HG03064 (cell line): ENCODE measurements around the gene SMG1.
"Not testable (repeated sequence)": the region's sequence is repeated elsewhere in the genome, so short reads cannot be mapped to it uniquely, and the experiment has no call there.

Experiments used
- ATAC-seq: cut with Tn5 transposase; IDR thresholded peaks from one replicate; pipeline ENCODE4 v1.9.1; 2021; ENCODE audit warnings: low read depth; ENCODE audit not compliant: unreplicated experiment

Gene SMG1

GRCh38 chr16:18772171-18772570 is 154.0 kb downstream of the SMG1 start:
- ATAC-seq, result not testable (repeated sequence)

GRCh38 chr16:18770336-18770962 is 155.8 kb downstream of the SMG1 start:
- ATAC-seq, result not testable (repeated sequence)

- ATAC-seq, result not testable (repeated sequence)
Observed at GRCh38 chr16:18767217-18767616, 159.0 kb downstream of the SMG1 start.

DNA sequence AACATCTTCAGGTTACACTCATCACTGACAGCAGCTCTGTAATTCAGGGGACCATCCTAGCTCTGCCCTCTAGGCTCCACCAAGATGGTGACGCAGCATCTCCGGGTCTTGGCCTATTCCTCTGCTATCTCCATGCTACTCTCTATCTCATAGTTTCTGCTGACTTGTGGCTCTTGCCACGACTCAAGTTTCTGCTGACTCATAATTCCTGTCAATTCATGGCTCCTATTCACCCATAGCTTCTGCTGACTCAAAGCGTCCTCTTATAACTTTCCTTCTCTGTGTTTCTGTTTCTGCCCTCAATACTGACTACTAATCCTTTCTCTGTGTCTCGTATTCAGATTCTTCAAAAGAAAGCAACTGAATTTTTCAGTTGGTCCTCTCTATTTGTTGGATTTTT is 163.5 kb downstream of the SMG1 start:
- ATAC-seq, result not testable (repeated sequence)

DNA sequence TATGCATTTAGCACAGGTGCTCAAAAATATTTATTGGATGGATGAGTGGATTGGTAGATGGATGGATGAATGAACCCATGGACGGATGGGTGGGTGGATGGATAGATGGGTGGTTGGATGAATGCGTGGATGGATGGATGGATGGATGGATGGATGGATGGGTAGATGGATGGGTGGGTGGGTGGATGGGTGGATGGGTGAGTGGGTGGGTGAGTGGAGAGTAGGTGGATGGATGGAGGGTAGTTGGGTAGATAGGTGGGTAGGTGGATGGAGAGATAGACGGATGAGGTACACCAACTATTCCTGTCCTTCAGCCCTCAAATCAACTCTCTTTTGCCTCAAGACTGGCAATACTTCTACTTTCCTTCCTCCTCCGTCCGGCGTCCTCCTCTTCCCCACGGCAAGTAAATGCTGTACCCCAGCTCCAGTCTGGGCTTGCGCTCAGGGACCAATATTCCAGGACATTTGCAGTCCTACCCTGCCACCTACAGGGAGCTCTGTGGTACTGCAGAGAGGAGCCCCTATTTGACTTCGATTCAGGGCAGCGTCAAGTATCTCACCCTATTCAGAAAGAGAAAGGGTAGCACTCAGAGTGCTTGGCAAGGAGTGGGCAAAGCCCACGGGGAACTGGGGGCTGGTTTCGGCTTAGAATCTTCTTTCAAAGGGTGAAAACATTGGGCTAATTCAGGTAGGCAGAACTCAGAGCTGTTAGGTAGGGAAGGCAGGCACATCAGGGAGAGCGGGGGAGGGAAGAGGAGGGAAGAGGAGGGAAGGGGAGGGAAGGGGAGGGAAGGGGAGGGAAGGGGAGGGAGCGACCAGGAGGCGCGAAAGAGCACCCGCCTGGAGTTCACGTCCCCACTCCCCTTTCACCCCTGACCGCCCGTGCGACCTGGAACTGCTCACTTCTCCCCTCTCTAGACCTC is 166.3 kb downstream of the SMG1 start:
- not testable (repeated sequence) for ATAC-seq

DNA sequence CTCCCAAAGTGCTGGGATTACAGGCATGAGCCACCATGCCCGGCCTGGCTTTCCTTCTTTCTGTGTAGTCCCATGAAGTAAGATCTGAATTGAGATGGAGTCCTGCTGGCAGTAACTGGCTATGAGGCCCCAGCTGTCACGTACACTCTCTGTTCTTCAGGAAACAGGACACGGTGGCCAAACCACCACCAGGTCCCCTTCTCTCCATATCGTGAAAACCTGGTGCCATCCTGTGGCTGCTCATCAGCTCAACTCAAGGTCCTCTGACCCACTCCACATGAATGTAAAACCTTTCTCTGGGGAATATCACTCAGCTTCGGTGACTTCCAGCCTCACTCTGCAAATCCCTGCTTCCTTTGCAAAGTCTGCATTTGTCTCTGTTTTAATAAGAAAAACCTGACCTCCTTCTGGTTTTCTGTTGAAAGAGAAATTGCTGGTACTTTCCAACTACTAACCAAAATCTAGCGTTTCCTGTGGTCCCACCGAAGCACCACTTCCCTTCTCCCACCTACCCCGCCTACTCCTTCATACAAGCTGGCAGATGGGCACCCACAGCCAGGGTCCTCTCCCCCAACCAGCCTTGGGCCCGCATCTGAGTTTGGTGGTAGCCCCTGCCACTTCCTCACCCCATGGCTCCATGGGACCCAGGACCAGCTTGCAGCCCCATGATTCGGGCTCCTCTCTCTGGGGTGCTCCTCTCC is 168.1 kb downstream of the SMG1 start:
- ATAC-seq, result not testable (repeated sequence)

DNA sequence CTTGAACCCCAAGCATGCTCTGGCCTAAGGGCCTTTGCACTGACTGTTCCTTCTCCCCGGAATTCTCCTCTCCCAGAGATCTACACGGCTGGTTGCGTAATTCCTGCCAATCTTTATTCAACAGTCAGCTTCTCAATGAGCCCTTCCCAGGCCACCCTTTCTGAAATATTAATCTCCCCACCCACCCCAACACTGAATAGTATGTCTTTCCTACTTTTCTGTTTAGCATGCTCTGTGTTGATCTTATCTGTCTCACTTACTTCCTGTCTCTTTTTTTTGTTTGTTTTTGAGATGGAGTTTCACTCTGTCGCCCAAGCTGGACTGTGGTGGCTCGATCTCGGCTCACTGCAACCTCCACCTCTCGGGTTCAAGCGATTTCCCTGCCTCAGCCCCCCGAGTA is 169.6 kb downstream of the SMG1 start:
- not testable (repeated sequence) for ATAC-seq
